Muscle of leg (tissue), 11 donors: ENCODE data around the gene SDF2. TPM values are rescaled to one million over a fixed set of nuclear protein-coding genes. Genes with fewer than 3 reads are reported as not detected.

Experiments
- DNase-seq: peaks from one replicate; pipeline ENCODE4 v3.0.0; 2013
- H3K27ac ChIP-seq: one replicate; pipeline ENCODE4 v1.5.1; 2013; ENCODE audit warnings: mild to moderate bottlenecking, low read length, control low read depth
- H3K27me3 ChIP-seq: one replicate; pipeline ENCODE4 v1.6.1; 2013; ENCODE audit warnings: low read length; ENCODE audit not compliant: control insufficient read depth, insufficient read depth
- H3K36me3 ChIP-seq: one replicate; pipeline ENCODE4 v1.6.1; 2013; ENCODE audit warnings: low read length; ENCODE audit not compliant: control insufficient read depth, insufficient read depth
- H3K4me1 ChIP-seq: one replicate; pipeline ENCODE4 v1.6.1; 2013; ENCODE audit warnings: low read length; ENCODE audit not compliant: control insufficient read depth, insufficient read depth
- H3K4me3 ChIP-seq: one replicate; pipeline ENCODE4 v1.5.1; 2013; ENCODE audit warnings: low read length, control low read depth
- H3K9me3 ChIP-seq: replicated peaks from 2 replicates; pipeline ENCODE4 v1.6.1; 2013; ENCODE audit warnings: low read depth, low read length; ENCODE audit not compliant: control insufficient read depth
- WGBS: methylation state at CpG from one replicate; pipeline ENCODE4 v1.1.5; 2013; ENCODE audit warnings: missing lambda C conversion rate; ENCODE audit not compliant: insufficient coverage; 5-methylcytosine and 5-hydroxymethylcytosine counted together
- polyA plus RNA-seq, 8 donors: library from polyadenylated mRNA; unstranded; fragments of 120-200 nt; gene quantifications; one replicate each; pipeline versions ENCODE4 v1.2.1 to v1.2.3, GENCODE V29; 2013; ENCODE audit warnings: inconsistent platforms in 1 of 8, low replicate concordance in 1 of 8; ENCODE audit not compliant: insufficient read length in 8 of 8, insufficient read depth in 1 of 8
- total RNA-seq: library from RNA; stranded (reverse); fragments of 120-200 nt; gene quantifications from one replicate; pipeline ENCODE4 v1.2.4, GENCODE V29; 2013

Gene SDF2
- total and polyA plus RNA-seq, 9 donors = 35.5 to 50.4 (median 43.2) TPM

GRCh38 chr17:28703552-28704218 is 42.0 kb upstream of the SDF2 start:
- Histone ChIP-seq H3K9me3 (no peaks in the 10 kb centered on the region), H3K36me3 (peaks cover 73% of the 10 kb centered on the region)
- 68% methylated on average over 11 of the region's 16 CpGs for WGBS

GRCh38 chr17:28702752-28703150 is 41.0 kb upstream of the SDF2 start:
- Histone ChIP-seq H3K4me1 (no peaks in the 10 kb centered on the region), H3K36me3 (peaks cover 82% of the 10 kb centered on the region), H3K27me3 (no peaks in the 10 kb centered on the region), H3K9me3 (no peaks in the 10 kb centered on the region), H3K27ac (no peak overlapping the region), H3K4me3 (no peak overlapping the region)
- WGBS = 73% methylated on average over 2 of the region's 3 CpGs
- DNase-seq = no peak

More at GRCh38 chr17:28703552-28704218, 42.0 kb upstream of the SDF2 start:
- Histone ChIP-seq H3K4me1 (no peaks in the 10 kb centered on the region), H3K4me3 (no peak overlapping the region), H3K27ac (no peak overlapping the region), H3K27me3 (no peaks in the 10 kb centered on the region)
- DNase-seq = no peak

GRCh38 chr17:28702026-28702751 is 40.5 kb upstream of the SDF2 start:
- Histone ChIP-seq H3K9me3 (no peaks in the 10 kb centered on the region), H3K4me3 (no peak overlapping the region), H3K27me3 (no peaks in the 10 kb centered on the region), H3K4me1 (no peaks in the 10 kb centered on the region), H3K27ac (no peak overlapping the region), H3K36me3 (peaks cover 88% of the 10 kb centered on the region)
- DNase-seq = no peak
- WGBS = 83% methylated on average over 8 of the region's 10 CpGs

- WGBS = 87% methylated on average over 7 of the region's 10 CpGs
- H3K9me3 ChIP-seq = no peaks in the 10 kb centered on the region
- H3K36me3 ChIP-seq = peaks cover 99% of the 10 kb centered on the region
- H3K27ac ChIP-seq = no peak overlapping the region
- H3K4me1 ChIP-seq = no peaks in the 10 kb centered on the region
- H3K4me3 ChIP-seq = no peak overlapping the region
- no peaks in the 10 kb centered on the region for H3K27me3 ChIP-seq
- no peak for DNase-seq
These were observed 39.3 kb upstream of the SDF2 start for GRCh38 chr17:28700830-28701492.

- no peaks in the 10 kb centered on the region for H3K27me3 ChIP-seq
- H3K27ac ChIP-seq = no peak overlapping the region
- no peaks in the 10 kb centered on the region for H3K9me3 ChIP-seq
- no peak for DNase-seq
- no peaks in the 10 kb centered on the region for H3K4me1 ChIP-seq
- WGBS = 89% methylated on average over 6 of the region's 8 CpGs
- no peak overlapping the region for H3K4me3 ChIP-seq
- peaks cover 99% of the 10 kb centered on the region for H3K36me3 ChIP-seq
These were observed 38.6 kb upstream of the SDF2 start for GRCh38 chr17:28700278-28700677.

- no peaks in the 10 kb centered on the region for H3K4me1 ChIP-seq
- no peak overlapping the region for H3K27ac ChIP-seq
- no peak overlapping the region for H3K4me3 ChIP-seq
- WGBS = 91% methylated on average over 6 of the region's 6 CpGs
- no peak for DNase-seq
- H3K27me3 ChIP-seq = no peaks in the 10 kb centered on the region
- H3K9me3 ChIP-seq = no peaks in the 10 kb centered on the region
- peaks cover 100% of the 10 kb centered on the region for H3K36me3 ChIP-seq
These were observed 36.7 kb upstream of the SDF2 start for GRCh38 chr17:28698253-28698941.

- no peaks in the 10 kb centered on the region for H3K27me3 ChIP-seq
- DNase-seq = no peak
- H3K4me3 ChIP-seq = no peak overlapping the region
- no peaks in the 10 kb centered on the region for H3K4me1 ChIP-seq
- H3K9me3 ChIP-seq = no peaks in the 10 kb centered on the region
- 92% methylated on average over 1 of the region's 1 CpG for WGBS
- peaks cover 95% of the 10 kb centered on the region for H3K36me3 ChIP-seq
- no peak overlapping the region for H3K27ac ChIP-seq
These were observed 32.2 kb upstream of the SDF2 start for GRCh38 chr17:28693869-28694268.

GRCh38 chr17:28689011-28689410 is 27.3 kb upstream of the SDF2 start:
- DNase-seq = no peak
- Histone ChIP-seq H3K9me3 (no peaks in the 10 kb centered on the region), H3K4me3 (no peak overlapping the region), H3K36me3 (peaks cover 92% of the 10 kb centered on the region), H3K27ac (no peak overlapping the region), H3K4me1 (no peaks in the 10 kb centered on the region), H3K27me3 (no peaks in the 10 kb centered on the region)
- WGBS = 100% methylated on average over 1 of the region's 3 CpGs

GRCh38 chr17:28688481-28688880 is 26.8 kb upstream of the SDF2 start:
- Histone ChIP-seq H3K9me3 (no peaks in the 10 kb centered on the region), H3K27me3 (no peaks in the 10 kb centered on the region), H3K36me3 (peaks cover 92% of the 10 kb centered on the region), H3K4me1 (no peaks in the 10 kb centered on the region), H3K27ac (no peak overlapping the region), H3K4me3 (no peak overlapping the region)
- no peak for DNase-seq
- no CpG with 5 or more reads among the region's 4 CpGs for WGBS

GRCh38 chr17:28686296-28686695 is 24.6 kb upstream of the SDF2 start:
- H3K4me3 ChIP-seq = no peak overlapping the region
- DNase-seq = no peak
- H3K27ac ChIP-seq = no peak overlapping the region
- H3K9me3 ChIP-seq = no peaks in the 10 kb centered on the region
- 100% methylated on average over 1 of the region's 4 CpGs for WGBS
- H3K27me3 ChIP-seq = no peaks in the 10 kb centered on the region
- no peaks in the 10 kb centered on the region for H3K4me1 ChIP-seq
- H3K36me3 ChIP-seq = peaks cover 97% of the 10 kb centered on the region
